Neural progenitor cell (in vitro differentiated cells): Measurements from ENCODE around the gene MSLN. TPM values are rescaled to one million over a fixed set of nuclear protein-coding genes. Genes with fewer than 3 reads are reported as not detected.
A peak's percentile ranks its signal among the peaks of the same experiment; 100 is the strongest.
"Not testable (repeated sequence)": the region's sequence is repeated elsewhere in the genome, so short reads cannot be mapped to it uniquely, and the experiment has no call there.

Experiments
- DNase-seq: peaks from one replicate; pipeline ENCODE4 v3.0.0-alpha.2; 2016; ENCODE audit warnings: low spot score
- H2AFZ ChIP-seq: fragments of 200-600 bp; sonication (generic); replicated peaks from 2 replicates; pipeline ENCODE4 v1.6.1; 2016; ENCODE audit warnings: antibody characterized with exemption
- H3F3A ChIP-seq: fragments of 200-600 bp; sonication (generic); 2 replicates; pipeline ENCODE4 v1.6.1; 2016; ENCODE audit warnings: antibody characterized with exemption, low read depth
- H3K27ac ChIP-seq: fragments of 200-600 bp; sonication (generic); 2 replicates; pipeline ENCODE4 v1.5.1; 2016; ENCODE audit warnings: mild to moderate bottlenecking
- H3K27me3 ChIP-seq: fragments of 200-600 bp; sonication (generic); 2 replicates; pipeline ENCODE4 v1.6.1; 2016; ENCODE audit warnings: mild to moderate bottlenecking, moderate library complexity
- H3K36me3 ChIP-seq: fragments of 200-600 bp; sonication (generic); 2 replicates; pipeline ENCODE4 v1.5.1; 2016
- H3K4me1 ChIP-seq: fragments of 200-600 bp; sonication (generic); 2 replicates; pipeline ENCODE4 v1.6.1; 2016; ENCODE audit warnings: mixed run types
- H3K4me2 ChIP-seq: fragments of 200-600 bp; sonication (generic); 2 replicates; pipeline ENCODE4 v1.6.1; 2016
- H3K4me3 ChIP-seq: fragments of 200-600 bp; sonication (generic); 2 replicates; pipeline ENCODE4 v1.5.1; 2016
- H3K79me2 ChIP-seq: fragments of 200-600 bp; sonication (generic); 2 replicates; pipeline ENCODE4 v1.6.1; 2016; ENCODE audit warnings: low read depth
- H3K9ac ChIP-seq: fragments of 200-600 bp; sonication (generic); 2 replicates; pipeline ENCODE4 v1.6.1; 2016
- H3K9me3 ChIP-seq: fragments of 200-600 bp; sonication (generic); 2 replicates; pipeline ENCODE4 v1.5.1; 2016; ENCODE audit warnings: low read depth
- H4K20me1 ChIP-seq: fragments of 200-600 bp; sonication (generic); 2 replicates; pipeline ENCODE4 v1.6.1; 2016; ENCODE audit warnings: low read depth
- H3K27ac Mint-ChIP-seq: 3 replicates; pipeline ENCODE4 v1.8.0; 2021; ENCODE audit warnings: mixed read lengths
- H3K27me3 Mint-ChIP-seq: 2 replicates; pipeline ENCODE4 v1.8.0; 2022; ENCODE audit warnings: low read depth, mild to moderate bottlenecking, inconsistent platforms, moderate library complexity, mixed read lengths; ENCODE audit not compliant: insufficient read depth
- H3K36me3 Mint-ChIP-seq: 3 replicates; pipeline ENCODE4 v1.8.0; 2021; ENCODE audit warnings: mixed read lengths
- H3K4me1 Mint-ChIP-seq: 3 replicates; pipeline ENCODE4 v1.8.0; 2021; ENCODE audit warnings: mixed read lengths
- H3K4me3 Mint-ChIP-seq: 3 replicates; pipeline ENCODE4 v1.8.0; 2021; ENCODE audit warnings: mild to moderate bottlenecking, moderate library complexity, mixed read lengths
- H3K9me3 Mint-ChIP-seq: 3 replicates; pipeline ENCODE4 v1.8.0; 2020; ENCODE audit warnings: mixed read lengths
- EZH2 ChIP-seq: fragments of 200-600 bp; sonication (generic); IDR thresholded peaks from 2 replicates; pipeline ENCODE4 v1.6.1; 2017; ENCODE audit warnings: antibody characterized with exemption, mild to moderate bottlenecking, moderate library complexity
- EZH2phosphoT487 ChIP-seq: fragments of 200-600 bp; sonication (generic); IDR thresholded peaks from 2 replicates; pipeline ENCODE4 v1.6.1; 2017; ENCODE audit warnings: antibody characterized with exemption
- total RNA-seq: library from RNA; depleted of rRNA; stranded (reverse); fragments of >200 nt; gene quantifications from 2 replicates; pipeline ENCODE4 v1.2.3, GENCODE V29; 2015; ENCODE audit warnings: low replicate concordance
- TF ChIP-seq, protein P1 (sequence below): fragments of 200-600 bp; sonication (generic); IDR thresholded peaks from 2 replicates; pipeline ENCODE4 v1.5.1; 2017; ENCODE audit warnings: antibody characterized with exemption, mild to moderate bottlenecking

The MSLN gene
- total RNA-seq, 1 donor from 2014 or later = 0.82 TPM

DNA sequence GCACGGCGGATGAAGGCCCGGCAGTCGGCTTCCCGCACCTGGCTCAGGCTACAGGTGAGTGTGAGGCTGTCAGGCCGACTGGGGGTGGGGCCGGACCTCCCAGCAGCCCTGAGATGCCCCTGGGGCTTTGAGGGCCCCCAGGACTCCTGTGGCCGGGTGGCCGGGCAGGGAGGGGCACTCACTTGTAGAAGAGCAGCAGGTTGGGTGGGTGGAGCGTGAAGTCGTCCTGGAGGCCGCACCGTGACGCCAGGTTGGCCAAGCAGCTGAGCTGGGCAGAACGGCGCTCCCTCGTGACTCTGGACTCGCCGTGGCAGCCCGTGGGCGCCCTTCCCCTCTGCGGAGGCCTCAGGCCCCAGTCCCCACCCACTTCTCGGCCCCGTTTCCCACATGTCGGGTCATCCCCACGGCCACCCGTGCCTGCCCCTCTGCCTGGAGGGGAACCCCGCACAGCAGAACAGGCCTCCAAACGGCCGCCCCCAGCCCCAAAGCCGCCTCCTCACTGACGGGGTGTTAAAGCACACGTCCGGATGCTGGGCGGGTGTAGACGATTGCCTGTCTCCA, 14.8 kb downstream of the MSLN start:
- Mint-ChIP-seq H3K4me1 (peaks cover 4% of the 10 kb centered on the region), H3K36me3 (no peaks in the 10 kb centered on the region), H3K9me3 (no peaks in the 10 kb centered on the region), H3K4me3 (no peak overlapping the region), H3K27ac (no peak overlapping the region), H3K27me3 (peaks cover 8% of the 10 kb centered on the region)
- no peak overlapping the region for H3K27ac ChIP-seq
- no peaks in the 10 kb centered on the region for H3K4me1 ChIP-seq
- DNase-seq = no peak
- H3K9me3 ChIP-seq = no peaks in the 10 kb centered on the region
- H3K79me2 ChIP-seq = no peaks in the 10 kb centered on the region
- H3K27me3 ChIP-seq = peaks cover 24% of the 10 kb centered on the region
- H3K9ac ChIP-seq = no peak overlapping the region
- H3K36me3 ChIP-seq = no peaks in the 10 kb centered on the region
- H3F3A ChIP-seq = no peaks in the 10 kb centered on the region
- no peak overlapping the region for H3K4me2 ChIP-seq
- TF ChIP-seq, protein P1, sequence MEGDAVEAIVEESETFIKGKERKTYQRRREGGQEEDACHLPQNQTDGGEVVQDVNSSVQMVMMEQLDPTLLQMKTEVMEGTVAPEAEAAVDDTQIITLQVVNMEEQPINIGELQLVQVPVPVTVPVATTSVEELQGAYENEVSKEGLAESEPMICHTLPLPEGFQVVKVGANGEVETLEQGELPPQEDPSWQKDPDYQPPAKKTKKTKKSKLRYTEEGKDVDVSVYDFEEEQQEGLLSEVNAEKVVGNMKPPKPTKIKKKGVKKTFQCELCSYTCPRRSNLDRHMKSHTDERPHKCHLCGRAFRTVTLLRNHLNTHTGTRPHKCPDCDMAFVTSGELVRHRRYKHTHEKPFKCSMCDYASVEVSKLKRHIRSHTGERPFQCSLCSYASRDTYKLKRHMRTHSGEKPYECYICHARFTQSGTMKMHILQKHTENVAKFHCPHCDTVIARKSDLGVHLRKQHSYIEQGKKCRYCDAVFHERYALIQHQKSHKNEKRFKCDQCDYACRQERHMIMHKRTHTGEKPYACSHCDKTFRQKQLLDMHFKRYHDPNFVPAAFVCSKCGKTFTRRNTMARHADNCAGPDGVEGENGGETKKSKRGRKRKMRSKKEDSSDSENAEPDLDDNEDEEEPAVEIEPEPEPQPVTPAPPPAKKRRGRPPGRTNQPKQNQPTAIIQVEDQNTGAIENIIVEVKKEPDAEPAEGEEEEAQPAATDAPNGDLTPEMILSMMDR = no peak
- TF ChIP-seq EZH2 (no peak), EZH2phosphoT487 (no peak)
- no peak overlapping the region for H2AFZ ChIP-seq
- H4K20me1 ChIP-seq = no peaks in the 10 kb centered on the region
- H3K4me3 ChIP-seq = no peak overlapping the region

DNA sequence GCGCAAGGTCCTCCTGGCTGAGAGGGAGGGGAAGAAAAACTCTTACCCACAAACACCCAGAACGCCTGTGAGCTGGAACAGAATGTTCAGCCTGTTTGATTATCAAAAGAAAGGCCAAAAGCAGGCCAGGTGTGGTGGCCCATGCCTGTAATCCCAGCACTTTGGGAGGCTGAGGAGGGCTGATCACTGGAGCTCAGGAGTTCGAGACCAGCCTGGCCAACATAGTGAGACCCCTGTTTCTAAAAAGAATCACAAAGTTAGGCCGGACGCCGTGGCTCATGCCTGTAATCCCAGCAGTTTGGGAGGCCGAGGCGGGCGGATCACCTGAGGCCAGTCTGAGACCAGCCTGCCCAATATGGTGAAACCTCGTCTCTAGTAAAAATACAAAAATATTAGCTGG, 15.8 kb downstream of the MSLN start:
- not testable (repeated sequence) for H3K27ac ChIP-seq, H2AFZ ChIP-seq, H3K4me1 Mint-ChIP-seq, H3K4me1 ChIP-seq, H3K4me2 ChIP-seq, H3K36me3 ChIP-seq, H3K9me3 Mint-ChIP-seq, H3K27ac Mint-ChIP-seq, DNase-seq, H3K4me3 Mint-ChIP-seq, H3K27me3 Mint-ChIP-seq, H4K20me1 ChIP-seq, H3K4me3 ChIP-seq, H3F3A ChIP-seq, H3K9ac ChIP-seq, H3K36me3 Mint-ChIP-seq, H3K9me3 ChIP-seq, H3K79me2 ChIP-seq
- H3K27me3 ChIP-seq = peaks cover 33% of the 10 kb centered on the region

DNA sequence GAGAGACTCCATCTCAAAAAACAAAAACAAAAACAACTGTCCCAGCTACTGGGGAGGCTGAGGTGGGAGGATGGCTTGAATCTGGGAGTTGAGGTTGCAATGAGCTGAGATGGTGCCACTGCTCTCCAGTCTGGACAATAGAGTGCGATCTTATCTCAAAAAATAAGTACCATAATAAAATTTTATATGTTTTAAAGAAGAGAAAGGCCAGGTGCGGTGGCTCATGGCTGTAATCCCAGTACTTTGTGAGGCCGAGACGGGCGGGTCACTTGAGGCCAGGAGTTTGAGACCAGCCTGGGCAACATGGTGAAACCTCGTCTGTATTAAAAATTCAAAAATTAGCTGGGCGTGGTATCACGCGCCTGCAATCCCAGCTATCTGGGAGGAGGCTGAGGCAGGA, 16.3 kb downstream of the MSLN start:
- Histone ChIP-seq H3K4me2 (no peak overlapping the region), H3K4me1 (no peaks in the 10 kb centered on the region), H3K9ac (no peak overlapping the region), H3K4me3 (no peak overlapping the region), H3K79me2 (no peaks in the 10 kb centered on the region), H2AFZ (no peak overlapping the region), H4K20me1 (no peaks in the 10 kb centered on the region), H3K9me3 (no peaks in the 10 kb centered on the region), H3K36me3 (no peaks in the 10 kb centered on the region), H3F3A (no peaks in the 10 kb centered on the region), H3K27me3 (peaks cover 38% of the 10 kb centered on the region), H3K27ac (no peak overlapping the region)
- no peak overlapping the region for H3K4me3 Mint-ChIP-seq
- no peak overlapping the region for H3K27ac Mint-ChIP-seq
- DNase-seq = no peak
- H3K27me3 Mint-ChIP-seq = peaks cover 9% of the 10 kb centered on the region
- no peaks in the 10 kb centered on the region for H3K9me3 Mint-ChIP-seq
- H3K4me1 Mint-ChIP-seq = peaks cover 4% of the 10 kb centered on the region
- H3K36me3 Mint-ChIP-seq = no peaks in the 10 kb centered on the region
- TF ChIP-seq EZH2 = no peak
- TF ChIP-seq, protein P1 = no peak
- TF ChIP-seq EZH2phosphoT487 = no peak

DNA sequence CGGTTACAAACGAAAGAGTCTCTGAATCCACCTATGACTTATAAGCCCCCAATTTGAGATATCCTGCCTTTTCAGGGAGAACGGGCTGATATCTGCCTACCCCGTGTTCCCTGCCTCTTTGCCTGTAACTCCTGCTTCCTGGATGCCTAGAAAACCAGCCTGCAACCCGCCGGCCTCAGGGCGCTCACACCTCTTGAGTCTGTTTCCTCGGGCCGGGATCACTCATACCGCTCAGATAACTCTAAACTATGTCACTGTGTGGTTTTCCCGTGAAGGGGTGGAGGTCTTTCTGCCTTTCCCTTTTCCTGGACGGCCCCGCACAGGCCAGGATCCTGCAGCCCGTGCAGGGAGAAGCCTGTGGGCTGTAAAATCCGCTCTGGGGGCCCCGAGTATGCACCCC, 17.3 kb downstream of the MSLN start:
- no peaks in the 10 kb centered on the region for H4K20me1 ChIP-seq
- H3K27me3 Mint-ChIP-seq = peaks cover 12% of the 10 kb centered on the region
- H3K27ac Mint-ChIP-seq = peak overlapping the region; percentile 76
- H3K27me3 ChIP-seq = peaks cover 42% of the 10 kb centered on the region
- H3K4me3 ChIP-seq = no peak overlapping the region
- H3K36me3 ChIP-seq = no peaks in the 10 kb centered on the region
- DNase-seq = no peak
- no peak overlapping the region for H3K4me3 Mint-ChIP-seq
- no peak overlapping the region for H3K9ac ChIP-seq
- H3K4me1 Mint-ChIP-seq = peaks cover 4% of the 10 kb centered on the region
- no peaks in the 10 kb centered on the region for H3F3A ChIP-seq
- no peak overlapping the region for H3K4me2 ChIP-seq
- no peak overlapping the region for H3K27ac ChIP-seq
- H3K9me3 Mint-ChIP-seq = no peaks in the 10 kb centered on the region
- H3K9me3 ChIP-seq = no peaks in the 10 kb centered on the region
- H2AFZ ChIP-seq = no peak overlapping the region
- TF ChIP-seq, protein P1 = no peak
- no peak for TF ChIP-seq EZH2phosphoT487
- no peak for TF ChIP-seq EZH2
- no peaks in the 10 kb centered on the region for H3K4me1 ChIP-seq
- no peaks in the 10 kb centered on the region for H3K36me3 Mint-ChIP-seq
- no peaks in the 10 kb centered on the region for H3K79me2 ChIP-seq
